Measurements from ENCODE around the gene CRYBB1. TPM values are rescaled to one million over a fixed set of nuclear protein-coding genes. Genes with fewer than 3 reads are reported as not detected.

The CRYBB1 gene
- polyA plus RNA-seq, 3 donors: 0.29 to 0.78 (median 0.69) TPM

DNA sequence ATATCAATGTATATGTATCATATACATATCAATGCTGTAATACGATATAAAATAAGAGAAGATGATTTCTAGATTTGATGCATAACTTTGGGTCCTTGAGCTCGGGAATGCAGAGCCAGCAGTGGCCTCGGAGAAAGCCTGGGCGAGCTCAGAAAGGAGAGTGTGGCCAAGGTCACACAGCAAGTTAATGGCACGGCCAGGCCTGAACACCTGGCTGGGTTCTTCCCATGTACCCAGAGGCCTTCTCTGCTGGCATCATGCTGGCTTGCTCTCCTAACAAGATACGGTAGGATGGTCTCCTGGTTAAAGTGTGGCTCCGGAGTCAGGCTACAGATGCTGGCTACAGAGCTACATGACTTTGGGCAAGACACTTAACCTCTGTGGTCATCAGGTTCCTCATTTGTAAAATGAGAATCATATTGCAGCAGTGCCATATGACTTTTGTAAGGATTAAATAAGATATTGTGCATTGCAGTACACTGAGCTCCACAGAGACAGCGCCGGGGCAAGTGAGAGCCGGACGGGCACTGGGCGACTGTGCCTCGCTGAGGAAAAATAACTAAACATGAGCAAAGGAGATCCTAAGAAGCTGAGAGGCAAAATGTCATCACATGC lies 57.8 kb downstream of the CRYBB1 start:
- DNase-seq (ENCODE audit: low read depth in 3 of 3, low spot score in 2 of 3): no peak

DNA sequence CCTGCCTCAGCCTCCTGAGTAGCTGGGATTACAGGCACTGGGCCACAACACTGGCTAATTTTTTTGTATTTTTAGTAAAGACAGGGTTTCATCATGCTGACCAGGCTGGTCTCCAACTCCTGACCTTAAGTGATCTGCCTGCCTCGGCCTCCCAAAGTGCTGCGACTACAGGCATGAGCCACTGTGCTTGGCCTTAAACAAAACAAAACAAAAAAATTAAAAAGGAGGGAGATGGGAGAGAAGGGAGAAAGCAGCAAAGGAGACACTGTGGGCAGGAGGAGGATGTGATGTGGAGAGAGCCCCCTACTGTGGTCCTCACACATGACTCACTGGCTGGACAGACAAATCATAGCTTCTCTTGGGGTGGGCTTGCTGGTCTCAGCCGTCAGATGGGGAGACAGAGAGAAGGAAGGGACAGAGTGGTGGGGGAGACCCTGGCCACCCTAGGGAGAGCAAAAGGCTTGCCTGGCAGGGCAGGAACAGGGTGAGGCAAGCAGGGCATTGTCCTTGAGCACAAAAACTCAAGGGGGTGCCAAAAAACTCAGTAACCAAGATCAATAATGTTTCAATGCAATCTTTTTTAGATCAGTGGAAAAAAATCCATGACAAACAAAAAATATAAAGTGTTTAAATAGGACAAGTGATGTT lies 59.5 kb downstream of the CRYBB1 start:
- no peak for DNase-seq (ENCODE audit: low read depth in 3 of 3, low spot score in 2 of 3)

DNA sequence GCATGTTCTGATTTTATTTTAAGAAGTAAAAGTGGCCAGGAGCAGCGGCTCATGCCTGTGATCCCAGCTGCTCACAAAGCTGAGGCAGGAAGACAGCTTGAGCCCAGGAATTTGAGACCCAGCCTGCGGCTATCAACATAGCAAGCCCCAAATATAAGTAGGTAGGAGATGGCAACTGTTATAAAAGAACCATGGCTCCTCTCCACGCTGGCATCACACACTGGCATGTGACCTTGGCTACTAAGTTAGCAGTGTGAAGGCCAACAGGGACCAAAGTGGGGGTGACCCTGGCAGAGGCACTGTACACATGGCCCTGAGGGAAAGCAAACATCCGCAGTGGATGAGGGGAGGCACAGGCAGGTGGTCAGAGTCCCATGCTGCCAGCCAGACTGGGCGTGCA lies 60.9 kb downstream of the CRYBB1 start:
- DNase-seq (ENCODE audit: low read depth in 3 of 3, low spot score in 2 of 3): no peak

DNA sequence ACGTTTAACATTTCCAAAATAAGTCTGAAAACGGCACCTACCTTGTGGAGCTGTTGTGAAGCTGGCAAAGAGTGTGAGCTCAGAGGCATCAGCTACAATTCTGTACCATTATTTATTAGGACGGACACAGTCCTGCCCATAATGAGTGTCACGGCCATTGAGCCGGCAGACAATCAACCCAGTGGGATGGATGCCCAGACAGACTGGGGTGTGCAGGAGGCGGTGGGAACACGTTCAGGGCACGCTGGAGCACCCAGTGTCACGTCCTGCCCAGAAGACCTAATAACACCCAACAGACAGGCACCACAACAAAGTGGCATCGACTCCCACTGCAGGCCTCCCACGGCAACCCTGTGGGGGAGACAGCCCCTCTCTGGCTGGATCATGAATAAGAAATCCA lies 62.3 kb downstream of the CRYBB1 start:
- no peak for DNase-seq (ENCODE audit: low read depth in 3 of 3, low spot score in 2 of 3)

DNA sequence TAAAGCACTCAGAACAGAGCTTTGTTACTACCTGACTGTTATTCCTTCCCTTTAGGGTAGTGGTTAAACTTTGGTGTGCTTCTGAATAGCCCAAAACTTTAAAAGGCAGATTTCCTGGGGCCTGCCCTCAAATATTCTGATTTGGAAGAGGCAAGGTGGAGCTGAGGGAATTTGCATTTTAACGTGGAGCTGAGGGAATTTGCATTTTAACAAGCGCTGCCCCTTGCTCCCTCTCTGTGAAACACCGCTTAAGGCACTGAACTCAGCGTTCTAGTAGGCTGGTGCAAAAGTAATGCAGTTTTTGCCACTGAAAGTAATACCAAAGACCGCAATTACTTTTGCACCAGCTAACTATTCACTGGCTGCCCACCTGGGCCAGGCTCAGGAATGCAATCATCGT lies 62.9 kb downstream of the CRYBB1 start:
- DNase-seq (ENCODE audit: low read depth in 3 of 3, low spot score in 2 of 3): no peak

DNA sequence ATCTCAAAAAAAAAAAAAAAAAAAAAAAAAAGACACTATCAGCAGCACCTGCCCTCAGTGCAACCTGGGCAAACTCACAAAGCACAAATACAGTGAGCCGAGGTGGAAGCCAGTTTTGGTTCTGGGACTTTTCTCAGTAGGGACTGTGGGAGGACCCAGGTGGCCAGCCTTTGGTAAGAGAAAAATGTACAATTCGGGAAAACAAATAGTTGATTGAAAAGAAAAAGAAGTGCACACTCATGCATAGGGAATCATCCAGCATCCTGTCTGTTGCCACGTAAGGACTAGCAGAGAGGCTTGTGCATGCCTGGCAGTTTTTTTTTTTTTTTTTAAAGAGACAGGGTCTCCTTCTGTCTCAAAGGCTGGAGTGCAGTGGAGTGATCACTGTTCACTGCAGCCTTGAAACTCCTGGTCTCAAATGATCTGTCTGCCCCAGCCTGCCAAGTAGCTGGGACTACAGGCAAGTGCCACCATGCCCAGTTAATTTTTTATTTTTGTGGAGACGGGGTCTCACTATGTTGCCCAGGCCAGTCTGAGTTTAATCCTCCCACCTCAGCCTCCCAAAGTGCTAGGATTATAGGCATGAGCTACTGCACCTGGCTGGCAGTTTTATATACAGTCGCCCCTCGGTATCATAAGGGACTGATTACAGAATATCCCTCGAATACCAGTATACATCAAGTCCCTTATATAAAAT lies 64.6 kb downstream of the CRYBB1 start:
- no peak for DNase-seq (ENCODE audit: low read depth in 3 of 3, low spot score in 2 of 3)

DNA sequence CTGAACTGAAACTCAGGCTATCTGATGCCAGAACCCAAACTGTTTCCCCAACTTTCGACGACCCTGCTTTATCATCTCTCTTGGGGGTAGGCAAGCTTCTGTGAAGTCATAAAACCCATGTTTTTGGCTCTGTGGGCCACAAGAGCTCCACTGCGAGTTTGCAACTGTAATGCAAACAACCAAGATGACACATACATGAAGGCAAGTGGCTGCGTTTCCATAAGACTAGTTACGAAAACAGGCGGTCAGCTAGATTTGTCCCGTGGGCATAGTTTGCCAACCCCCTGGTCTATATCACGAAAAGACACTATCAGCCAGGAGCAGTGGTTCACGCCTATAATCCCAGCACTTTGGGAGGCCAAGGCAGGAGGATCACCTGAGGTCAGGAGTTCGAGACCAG lies 65.4 kb downstream of the CRYBB1 start:
- DNase-seq (ENCODE audit: low read depth in 3 of 3, low spot score in 2 of 3): no peak

DNA sequence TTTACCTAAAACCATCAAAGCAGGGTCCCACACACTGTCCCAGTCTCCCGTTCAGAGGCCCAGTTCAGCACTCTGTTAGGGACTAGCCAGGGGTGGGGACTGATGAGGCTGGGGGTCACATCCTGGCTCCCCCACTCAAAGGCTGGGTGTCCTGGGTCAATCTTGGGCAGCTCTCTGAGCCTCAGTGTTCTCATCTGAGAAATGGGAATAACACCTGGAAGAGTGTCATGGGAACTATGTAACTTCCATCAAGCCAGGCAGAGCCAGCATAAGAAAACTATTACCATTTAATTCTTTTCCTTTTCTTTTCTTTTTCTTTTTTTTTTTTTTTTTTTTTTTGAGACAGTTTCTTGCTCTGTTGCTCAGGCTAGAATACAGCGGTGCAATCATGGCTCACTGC lies 66.3 kb downstream of the CRYBB1 start:
- no peak for DNase-seq (ENCODE audit: low read depth in 3 of 3, low spot score in 2 of 3)

DNA sequence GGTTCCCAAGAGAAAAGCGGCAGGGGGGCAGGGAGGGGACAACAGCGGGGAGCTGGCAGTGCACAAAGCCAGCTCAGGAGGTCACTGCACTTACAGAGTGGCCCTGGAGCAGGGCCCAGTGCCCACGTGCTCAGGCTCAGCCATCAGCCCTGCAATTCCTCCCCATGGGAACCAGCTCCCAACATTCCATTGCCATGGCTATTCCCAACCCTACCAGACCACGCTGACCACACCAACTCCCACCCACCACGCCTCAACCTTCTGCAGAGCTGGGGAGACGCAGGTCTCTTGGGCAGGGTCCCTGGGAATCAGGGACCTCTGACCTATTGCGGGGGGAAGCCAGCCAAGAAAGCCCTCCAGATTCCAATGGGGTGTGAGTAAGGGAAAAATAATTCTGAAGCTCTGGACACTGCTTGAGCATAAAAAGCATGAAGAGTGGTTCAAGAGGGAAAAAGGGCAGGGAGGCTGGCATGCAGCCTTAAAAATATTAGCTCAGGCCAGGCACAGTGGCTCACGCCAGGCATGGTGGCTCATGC lies 67.3 kb downstream of the CRYBB1 start:
- DNase-seq (ENCODE audit: low read depth in 3 of 3, low spot score in 2 of 3): no peak

DNA sequence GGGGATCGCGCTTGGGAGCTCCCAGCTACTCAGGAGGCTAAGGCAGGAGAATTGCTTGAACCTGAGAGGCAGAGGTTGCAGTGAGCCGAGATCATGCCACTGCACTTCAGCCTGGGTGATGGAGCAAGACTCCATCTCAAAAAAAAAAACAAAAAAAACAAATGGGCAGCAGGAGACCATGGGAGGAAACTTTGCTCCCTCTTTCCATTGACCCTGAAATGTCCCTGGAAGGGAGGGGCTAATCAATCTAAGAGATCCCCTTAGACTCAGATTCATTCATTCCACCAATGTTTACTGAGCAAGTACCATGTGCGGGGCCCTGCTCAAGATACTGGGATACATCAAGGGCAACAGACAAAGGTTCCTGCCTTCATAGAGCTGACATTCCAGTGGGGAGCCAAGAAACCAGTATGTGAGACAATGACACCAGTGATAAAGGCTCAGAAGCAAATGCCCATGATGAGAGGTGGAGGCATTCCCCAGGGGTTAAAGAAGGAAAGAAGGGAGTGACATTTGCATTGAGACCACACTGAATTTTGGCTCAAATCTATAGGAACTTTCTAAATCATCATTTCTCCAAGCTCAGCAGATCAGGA lies 67.8 kb downstream of the CRYBB1 start:
- no peak for DNase-seq (ENCODE audit: low read depth in 3 of 3, low spot score in 2 of 3)

Other genes starting within 250 kb of the CRYBB1 start
- gene ASPHD2, start 188.8 kb downstream of the CRYBB1 start, polyA plus RNA-seq (ENCODE audit: insufficient read length in 3 of 3): 1 to 10 TPM; 3.4 to 4.0 (median 3.7) TPM
- gene HPS4, start 134.2 kb downstream of the CRYBB1 start, polyA plus RNA-seq (ENCODE audit: insufficient read length in 3 of 3): 10 to 100 TPM; 30.4 to 33.0 (median 31.4) TPM
- 10 to 100 TPM; 33.2 to 35.3 (median 33.8) TPM for gene SRRD, start 134.2 kb downstream of the CRYBB1 start, polyA plus RNA-seq (ENCODE audit: insufficient read length in 3 of 3)
- 10 to 100 TPM; 45.6 to 47.3 (median 46.5) TPM for gene TFIP11, start 105.6 kb downstream of the CRYBB1 start, polyA plus RNA-seq (ENCODE audit: insufficient read length in 3 of 3)
- 10 to 100 TPM; 21.7 to 29.3 (median 27.6) TPM for gene TPST2, start 27.9 kb downstream of the CRYBB1 start, polyA plus RNA-seq (ENCODE audit: insufficient read length in 3 of 3)
- not detected for gene CRYBA4, start 3.9 kb upstream of the CRYBB1 start, polyA plus RNA-seq (ENCODE audit: insufficient read length in 3 of 3)
- gene MIAT, start 39.6 kb upstream of the CRYBB1 start, polyA plus RNA-seq (ENCODE audit: insufficient read length in 3 of 3): under 1 TPM; 0.32 to 0.50 (median 0.35) TPM

Measured in right renal cortex interstitium (tissue), 3 donors.